ENCODE data around the gene TTLL6. TPM values are rescaled to one million over a fixed set of nuclear protein-coding genes. Genes with fewer than 3 reads are reported as not detected.

TTLL6 gene
- total and polyA plus RNA-seq, 2 of the 4 experiments (the other 2 are of a cell fraction): not detected

DNA sequence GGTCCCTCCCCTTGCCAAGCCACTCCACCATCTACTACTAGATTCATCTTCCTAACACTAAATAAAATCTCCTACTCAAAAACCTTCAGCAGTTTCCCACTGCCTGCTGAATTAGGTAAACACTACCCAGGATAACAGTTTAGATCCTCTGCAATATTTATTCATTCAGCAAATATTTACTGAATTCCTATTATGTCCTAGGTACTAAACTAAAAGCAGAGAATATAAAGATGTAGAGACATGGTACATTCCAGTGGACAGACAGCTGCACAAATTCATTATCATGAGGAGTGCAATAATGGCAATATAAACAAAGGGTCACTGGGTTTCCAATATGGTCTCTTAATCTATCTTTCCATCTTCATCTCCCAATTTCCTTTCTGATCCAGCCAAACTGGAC is 57.7 kb downstream of the TTLL6 start:
- Histone ChIP-seq H3K9me3 (ENCODE audit: control insufficient read depth, insufficient read depth, low read length) (peaks cover 4% of the 10 kb centered on the region; the same call in 1 of the 2 replicates), H3K4me2 (ENCODE audit: low read depth, low read length) (no peak overlapping the region), H4K8ac (ENCODE audit: low read depth in 2 of 2, low read length in 2 of 2) (no peak overlapping the region), H2BK15ac (ENCODE audit: low read depth, low read length) (no peak overlapping the region), H2BK20ac (ENCODE audit: low read depth, low read length) (no peak overlapping the region), H3K23ac (ENCODE audit: low read depth, low read length) (no peak overlapping the region), H3K27ac (ENCODE audit: insufficient read depth, low read length) (no peak overlapping the region), H3K79me1 (ENCODE audit: low read depth in 1 of 2, low read length in 2 of 2) (no peaks in the 10 kb centered on the region), H4K91ac (ENCODE audit: insufficient read depth, low read depth, low read length) (no peak overlapping the region), H3K36me3 (ENCODE audit: control insufficient read depth, insufficient read depth, low read length) (no peaks in the 10 kb centered on the region), H2AFZ (replicated peaks; ENCODE audit: low read length, poor library complexity) (no peak overlapping the region), H3K4me1 (ENCODE audit: control insufficient read depth, insufficient read depth, low read length) (no peaks in the 10 kb centered on the region), H4K20me1 (ENCODE audit: insufficient read depth, low read length) (no peaks in the 10 kb centered on the region; the same call in 1 of the 2 replicates), H2BK120ac (ENCODE audit: low read depth, low read length) (no peak overlapping the region), H2AK5ac (ENCODE audit: low read depth, low read length) (no peak overlapping the region), H3K9ac (ENCODE audit: low read depth, low read length) (no peak overlapping the region), H3K9me1 (ENCODE audit: insufficient read depth, low read length) (0 out of 2 replicates have a peak, but pooled peaks cover 2% of the 10 kb centered on the region), H3K18ac (ENCODE audit: low read depth, low read length) (no peak overlapping the region), H3K14ac (replicated peaks; ENCODE audit: low read depth, low read length) (no peak overlapping the region), H3K4me3 (ENCODE audit: insufficient read depth, low read depth, low read length) (no peak overlapping the region), H3K27me3 (ENCODE audit: control insufficient read depth, insufficient read depth, low read length) (peaks cover 85% of the 10 kb centered on the region), H4K5ac (ENCODE audit: low read depth, low read length) (no peak overlapping the region), H2AK9ac (replicated peaks; ENCODE audit: low read depth, low read length, poor library complexity) (no peak overlapping the region), H2BK5ac (ENCODE audit: low read depth, low read length, poor library complexity, severe bottlenecking) (no peak overlapping the region), H3K56ac (ENCODE audit: extremely low read depth, insufficient read depth, low read length) (no peak overlapping the region), H3K4ac (ENCODE audit: low read depth, low read length) (no peak overlapping the region)
- in situ Hi-C loops (cut with MboI; ENCODE audit: low sequenced_read_pairs) (loop anchor here (25.0 kb wide), 1 partner anchor 372 kb away; no protein-coding TSS in a partner anchor), dilution Hi-C loops (cut with HindIII; ENCODE audit: low sequenced_read_pairs, unreplicated experiment) (no loop called here), intact Hi-C loops (cut with micrococcal nuclease) (no loop called here)
- ATAC-seq (ENCODE audit: low read depth): no peak
- TF ChIP-seq BHLHE40 (IDR thresholded peaks at IDR 0.05; ENCODE audit: low read depth, low read length) (no peak), RAD21 (IDR thresholded peaks at IDR 0.05; ENCODE audit: low read length) (no peak), CEBPB (IDR thresholded peaks at IDR 0.05; ENCODE audit: low read depth, low read length) (no peak), MXI1 (IDR thresholded peaks at IDR 0.05; ENCODE audit: borderline replicate concordance, low read depth, low read length) (no peak), RCOR1 (IDR thresholded peaks at IDR 0.05; ENCODE audit: insufficient replicate concordance, low read length) (no peak), MAFK (IDR thresholded peaks at IDR 0.05; ENCODE audit: low read depth, low read length) (no peak), SMC3 (IDR thresholded peaks at IDR 0.05; ENCODE audit: low read depth, low read length) (no peak), CHD1 (IDR thresholded peaks at IDR 0.05; ENCODE audit: low read depth, low read length) (no peak), FOS (IDR thresholded peaks at IDR 0.05; ENCODE audit: low read depth, low read length) (no peak), MAZ (IDR thresholded peaks at IDR 0.05; ENCODE audit: borderline replicate concordance, low read depth, low read length) (no peak), ELK1 (IDR thresholded peaks at IDR 0.05; ENCODE audit: borderline replicate concordance, low read depth, low read length) (no peak), USF2 (IDR thresholded peaks at IDR 0.05; ENCODE audit: low read depth, low read length) (no peak), CTCF (conservative IDR thresholded peaks at IDR 0.05; ENCODE audit: low read depth, low read length) (no peak), POLR2A (IDR thresholded peaks at IDR 0.05; ENCODE audit: low read depth, low read length) (no peak), NFE2L2 (IDR thresholded peaks at IDR 0.05; ENCODE audit: low read depth, low read length) (no peak), RFX5 (IDR thresholded peaks at IDR 0.05; ENCODE audit: low read depth, low read length) (no peak)
- BruUV-seq (replicated peaks): no TSS peak
- CTCF ChIA-PET: no interaction called here
- DNase-seq: no peak
- POLR2A ChIA-PET (ENCODE audit: unreplicated experiment): no interaction called here
